GM20000 (cell line): Measurements from ENCODE around the gene PTPRM.
A peak's percentile ranks its signal among the peaks of the same experiment; 100 is the strongest.
"Not testable (repeated sequence)": the region's sequence is repeated elsewhere in the genome, so short reads cannot be mapped to it uniquely, and the experiment has no call there.

ENCODE experiments used
- DNase-seq: peaks from one replicate; pipeline ENCODE4 v3.0.0; 2012; ENCODE audit warnings: low spot score
- CTCF ChIP-seq: IDR thresholded peaks from 2 replicates; pipeline ENCODE4 v1.5.1; 2012; ENCODE audit warnings: mild to moderate bottlenecking, control low read depth; ENCODE audit errors: extremely low read depth, missing control alignments

The PTPRM gene

GRCh38 chr18:8433771-8434170, 866.7 kb downstream of the PTPRM start:
- no peak for DNase-seq
- TF ChIP-seq CTCF, result no peak

GRCh38 chr18:8435376-8435775, 868.3 kb downstream of the PTPRM start:
- TF ChIP-seq CTCF, result no peak

GRCh38 chr18:8439055-8439454, 871.9 kb downstream of the PTPRM start:
- no peak for DNase-seq
- TF ChIP-seq CTCF, result no peak

More at GRCh38 chr18:8435376-8435775, 868.3 kb downstream of the PTPRM start:
- DNase-seq, result no peak

GRCh38 chr18:8443505-8443904, 876.4 kb downstream of the PTPRM start:
- no peak for TF ChIP-seq CTCF
- no peak for DNase-seq

- not testable (repeated sequence) for DNase-seq
These were observed 879.8 kb downstream of the PTPRM start for GRCh38 chr18:8446936-8447335.

- DNase-seq, result no peak
These were observed 881.0 kb downstream of the PTPRM start for GRCh38 chr18:8448130-8448529.

GRCh38 chr18:8450013-8450412, 882.9 kb downstream of the PTPRM start:
- TF ChIP-seq CTCF, result peak; percentile 15
- no peak for DNase-seq

More at GRCh38 chr18:8448130-8448529, 881.0 kb downstream of the PTPRM start:
- no peak for TF ChIP-seq CTCF

- no peak for TF ChIP-seq CTCF
- no peak for DNase-seq
These were observed 884.0 kb downstream of the PTPRM start for GRCh38 chr18:8450898-8451665.
